K562 (cell line): ENCODE results near the gene CCDC85C. TPM values are rescaled to one million over a fixed set of nuclear protein-coding genes. Genes with fewer than 3 reads are reported as not detected.

Experiments used
- ARHGAP35 ChIP-seq: fragments of 450-650 bp; IDR thresholded peaks from 2 replicates; pipeline ENCODE4 v1.6.1; 2018; ENCODE audit not compliant: partially characterized antibody
- CTBP1 ChIP-seq: fragments of 450-650 bp; IDR thresholded peaks from 2 replicates; pipeline ENCODE4 v1.6.1; 2016; ENCODE audit warnings: borderline replicate concordance
- DPF2 ChIP-seq: fragments of 450-650 bp; IDR thresholded peaks from 2 replicates; pipeline ENCODE4 v1.6.1; 2016
- GATA2 ChIP-seq: sonication (generic); formaldehyde crosslinking; IDR thresholded peaks from 2 replicates; pipeline ENCODE4 v1.4.0; 2020; ENCODE audit warnings: mild to moderate bottlenecking, missing genetic modification reagents
- GTF2F1 ChIP-seq: IDR thresholded peaks from 2 replicates; pipeline ENCODE4 v1.6.1; 2011; ENCODE audit warnings: low read depth, low read length, improper control_type of control experiment
- ILK ChIP-seq: fragments of 450-650 bp; IDR thresholded peaks from 2 replicates; pipeline ENCODE4 v1.6.1; 2016; ENCODE audit warnings: missing genetic modification characterization, low read depth, mild to moderate bottlenecking, missing compliant biosample characterization, moderate library complexity, borderline replicate concordance
- NFATC3 ChIP-seq: fragments of 450-650 bp; IDR thresholded peaks from 2 replicates; pipeline ENCODE4 v1.6.1; 2017; ENCODE audit warnings: mild to moderate bottlenecking
- NONO ChIP-seq, 2 experiments: fragments of 200-400 bp in 1 of 2; fragments of 450-650 bp in 1 of 2; formaldehyde crosslinking in 1 of 2; IDR thresholded peaks; 2 replicates each; pipeline ENCODE4 v1.6.1; 2017; ENCODE audit warnings: low read depth in 2 of 2, mild to moderate bottlenecking in 2 of 2, moderate library complexity in 2 of 2, low read length in 1 of 2
- PTRF ChIP-seq: fragments of 450-650 bp; IDR thresholded peaks from 2 replicates; pipeline ENCODE4 v1.6.1; 2016; ENCODE audit warnings: mild to moderate bottlenecking, missing genetic modification characterization, missing compliant biosample characterization
- PURB ChIP-seq: sonication (generic); formaldehyde crosslinking; IDR thresholded peaks from 2 replicates; pipeline ENCODE4 v1.9.0; 2021; ENCODE audit warnings: low read depth, mild to moderate bottlenecking, missing genetic modification reagents
- RCOR1 ChIP-seq, 2 experiments: IDR thresholded peaks; 2 replicates each; pipeline ENCODE4 v1.6.1; 2012; ENCODE audit warnings: low read depth in 2 of 2, low read length in 2 of 2, borderline replicate concordance in 1 of 2, improper control_type of control experiment in 1 of 2
- TCF3 ChIP-seq: sonication (generic); formaldehyde crosslinking; IDR thresholded peaks from 2 replicates; pipeline ENCODE4 v1.4.0; 2020; ENCODE audit warnings: mild to moderate bottlenecking, missing genetic modification reagents
- ZFP1 ChIP-seq: fragments of 450-650 bp; formaldehyde crosslinking; IDR thresholded peaks from 2 replicates; pipeline ENCODE4 v1.4.0; 2020; ENCODE audit warnings: mild to moderate bottlenecking, mixed read lengths
- ZNF79 ChIP-seq: fragments of 250-450 bp; sonication (Bioruptor Pico); IDR thresholded peaks from 2 replicates; pipeline ENCODE4 v1.4.0; 2020; ENCODE audit warnings: low read depth, mild to moderate bottlenecking, moderate library complexity
- polyA plus RNA-seq, 8 experiments: library from polyadenylated mRNA; depleted of rRNA in 4 of 8; stranded (reverse) in 5 of 8; unstranded in 3 of 8; fragments of >200 nt; fragmentation: Nextera tagmentation in 2 of 8; fragmentation: Illumina TruSeq in 1 of 8; extraction: Ambion mirVana in 2 of 8; extraction: Trizol in 1 of 8; gene quantifications; 2 replicates each; pipeline versions ENCODE4 v1.2.1 to v1.2.3, GENCODE V29; 2011 to 2014; ENCODE audit warnings: inconsistent platforms in 1 of 8, missing spikeins in 1 of 8
- total RNA-seq, 7 experiments: library from RNA; depleted of rRNA in 6 of 7; stranded (reverse); fragments of >200 nt in 6 of 7; fragmentation: Illumina TruSeq in 2 of 7; extraction: Trizol in 2 of 7; gene quantifications; 2 replicates each; pipeline versions ENCODE4 v1.2.1 to v1.2.3, GENCODE V29; 2011 to 2021; ENCODE audit warnings: low replicate concordance in 1 of 7
- TF ChIP-seq, protein P1 (sequence below), 2 experiments: fragments of 450-650 bp; formaldehyde crosslinking in 1 of 2; IDR thresholded peaks; 2 replicates each; pipeline versions ENCODE4 v1.4.0 to v1.6.1; 2014 to 2020; ENCODE audit warnings: mild to moderate bottlenecking in 2 of 2, borderline replicate concordance in 1 of 2, low read depth in 1 of 2
- TF ChIP-seq, protein P2 (sequence below): sonication (generic); IDR thresholded peaks from 2 replicates; pipeline ENCODE4 v1.6.1; 2016

CCDC85C gene
- total and polyA plus RNA-seq, 9 of the 15 experiments (the other 6 are each of a cell fraction or from before 2014, with no cell fraction given) = 0.18 to 22.0 (median 6.3) TPM

GRCh38 chr14:99562856-99563748, 40.9 kb downstream of the CCDC85C start (continued):
- TF ChIP-seq, protein P1, sequence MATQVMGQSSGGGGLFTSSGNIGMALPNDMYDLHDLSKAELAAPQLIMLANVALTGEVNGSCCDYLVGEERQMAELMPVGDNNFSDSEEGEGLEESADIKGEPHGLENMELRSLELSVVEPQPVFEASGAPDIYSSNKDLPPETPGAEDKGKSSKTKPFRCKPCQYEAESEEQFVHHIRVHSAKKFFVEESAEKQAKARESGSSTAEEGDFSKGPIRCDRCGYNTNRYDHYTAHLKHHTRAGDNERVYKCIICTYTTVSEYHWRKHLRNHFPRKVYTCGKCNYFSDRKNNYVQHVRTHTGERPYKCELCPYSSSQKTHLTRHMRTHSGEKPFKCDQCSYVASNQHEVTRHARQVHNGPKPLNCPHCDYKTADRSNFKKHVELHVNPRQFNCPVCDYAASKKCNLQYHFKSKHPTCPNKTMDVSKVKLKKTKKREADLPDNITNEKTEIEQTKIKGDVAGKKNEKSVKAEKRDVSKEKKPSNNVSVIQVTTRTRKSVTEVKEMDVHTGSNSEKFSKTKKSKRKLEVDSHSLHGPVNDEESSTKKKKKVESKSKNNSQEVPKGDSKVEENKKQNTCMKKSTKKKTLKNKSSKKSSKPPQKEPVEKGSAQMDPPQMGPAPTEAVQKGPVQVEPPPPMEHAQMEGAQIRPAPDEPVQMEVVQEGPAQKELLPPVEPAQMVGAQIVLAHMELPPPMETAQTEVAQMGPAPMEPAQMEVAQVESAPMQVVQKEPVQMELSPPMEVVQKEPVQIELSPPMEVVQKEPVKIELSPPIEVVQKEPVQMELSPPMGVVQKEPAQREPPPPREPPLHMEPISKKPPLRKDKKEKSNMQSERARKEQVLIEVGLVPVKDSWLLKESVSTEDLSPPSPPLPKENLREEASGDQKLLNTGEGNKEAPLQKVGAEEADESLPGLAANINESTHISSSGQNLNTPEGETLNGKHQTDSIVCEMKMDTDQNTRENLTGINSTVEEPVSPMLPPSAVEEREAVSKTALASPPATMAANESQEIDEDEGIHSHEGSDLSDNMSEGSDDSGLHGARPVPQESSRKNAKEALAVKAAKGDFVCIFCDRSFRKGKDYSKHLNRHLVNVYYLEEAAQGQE (IDR thresholded peaks at IDR 0.05; ENCODE audit: borderline replicate concordance) = peak; percentile 41; the same call in 1 of the 2 replicates
- TF ChIP-seq, protein P1 (CRISPR knock-in tag; IDR thresholded peaks at IDR 0.05; ENCODE audit: low read depth) = no peak
- no peak for TF ChIP-seq ZNF79 (CRISPR knock-in tag)
- TF ChIP-seq ARHGAP35 = no peak
- peak; percentile 35; the same call in 1 of the 2 replicates for TF ChIP-seq CTBP1
- TF ChIP-seq, protein P2, sequence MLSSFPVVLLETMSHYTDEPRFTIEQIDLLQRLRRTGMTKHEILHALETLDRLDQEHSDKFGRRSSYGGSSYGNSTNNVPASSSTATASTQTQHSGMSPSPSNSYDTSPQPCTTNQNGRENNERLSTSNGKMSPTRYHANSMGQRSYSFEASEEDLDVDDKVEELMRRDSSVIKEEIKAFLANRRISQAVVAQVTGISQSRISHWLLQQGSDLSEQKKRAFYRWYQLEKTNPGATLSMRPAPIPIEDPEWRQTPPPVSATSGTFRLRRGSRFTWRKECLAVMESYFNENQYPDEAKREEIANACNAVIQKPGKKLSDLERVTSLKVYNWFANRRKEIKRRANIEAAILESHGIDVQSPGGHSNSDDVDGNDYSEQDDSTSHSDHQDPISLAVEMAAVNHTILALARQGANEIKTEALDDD = no peak
- TF ChIP-seq GATA2 (CRISPR knock-in tag) = no peak
- no peak for TF ChIP-seq NONO (IDR thresholded peaks at IDR 0.05; ENCODE audit: low read depth in 2 of 2, low read length in 1 of 2)
- TF ChIP-seq RCOR1 (IDR thresholded peaks at IDR 0.05; ENCODE audit: borderline replicate concordance in 1 of 2, low read depth in 2 of 2, low read length in 2 of 2) = peak in 1 of 2 experiments; percentile 39; a peak in 1 of 4 replicates
- TF ChIP-seq DPF2 = no peak
- no peak for TF ChIP-seq GTF2F1
- no peak for TF ChIP-seq NFATC3
- TF ChIP-seq ZFP1 = no peak
- TF ChIP-seq ILK (tag) = no peak
- no peak for TF ChIP-seq PTRF
- no peak for TF ChIP-seq PURB
- 0 out of 2 replicates have a peak, but pooled peaks have one; percentile 6 for TF ChIP-seq TCF3
